CD14-positive monocyte (primary cell): Measurements from ENCODE around the gene MYL12B. TPM values are rescaled to one million over a fixed set of nuclear protein-coding genes. Genes with fewer than 3 reads are reported as not detected.

Experiments used
- DNase-seq, 3 donors: peaks; one replicate each; pipeline ENCODE4 v3.0.0-alpha.2; 2011 to 2022
- H2AFZ ChIP-seq: 2 replicates; pipeline ENCODE4 v1.6.0; 2012; ENCODE audit warnings: mild to moderate bottlenecking, low read depth, low read length, inconsistent platforms; ENCODE audit not compliant: insufficient read depth, poor library complexity, severe bottlenecking
- H3K27ac ChIP-seq, 2 donors: 1 replicate in 1 of 2; 2 replicates in 1 of 2; pipeline ENCODE4 v1.5.1; 2012 to 2013; ENCODE audit warnings: low read length in 2 of 2, control low read depth in 1 of 2, inconsistent platforms in 1 of 2, low read depth in 1 of 2, mild to moderate bottlenecking in 1 of 2
- H3K27me3 ChIP-seq, 2 donors: one replicate each; pipeline versions ENCODE4 v1.6.0 to v1.6.1; 2011 to 2013; ENCODE audit warnings: low read length in 2 of 2; ENCODE audit not compliant: control insufficient read depth in 2 of 2, insufficient read depth in 2 of 2
- H3K36me3 ChIP-seq, 2 donors: replicated peaks in 1 of 2; 1 replicate in 1 of 2; 2 replicates in 1 of 2; pipeline versions ENCODE4 v1.5.1 to v1.6.1; 2012 to 2013; ENCODE audit warnings: low read length in 2 of 2, control low read depth in 1 of 2, inconsistent platforms in 1 of 2, mild to moderate bottlenecking in 1 of 2; ENCODE audit not compliant: insufficient read depth in 2 of 2, control insufficient read depth in 1 of 2
- H3K4me1 ChIP-seq, 2 donors: 1 replicate in 1 of 2; 2 replicates in 1 of 2; pipeline versions ENCODE4 v1.5.1 to v1.6.1; 2012 to 2013; ENCODE audit warnings: low read length in 2 of 2, control low read depth in 1 of 2, inconsistent platforms in 1 of 2, mild to moderate bottlenecking in 1 of 2, moderate library complexity in 1 of 2; ENCODE audit not compliant: insufficient read depth in 2 of 2, control insufficient read depth in 1 of 2
- H3K4me2 ChIP-seq: replicated peaks from 2 replicates; pipeline ENCODE3; 2012; ENCODE audit warnings: low read length, moderate library complexity, mild to moderate bottlenecking; ENCODE audit not compliant: poor library complexity, severe bottlenecking; ENCODE audit errors: extremely low read depth
- H3K4me3 ChIP-seq, 3 experiments: fragments of 200-600 bp in 1 of 3; sonication (generic) in 1 of 3; replicated peaks in 1 of 3; 1 replicate in 2 of 3; 2 replicates in 1 of 3; pipeline ENCODE4 v1.5.1; 2011 to 2013; ENCODE audit warnings: low read length in 3 of 3, mild to moderate bottlenecking in 3 of 3, control low read depth in 2 of 3, low read depth in 2 of 3, inconsistent platforms in 1 of 3, moderate library complexity in 1 of 3
- H3K79me2 ChIP-seq: 2 replicates; pipeline ENCODE4 v1.6.0; 2012; ENCODE audit warnings: mild to moderate bottlenecking, control low read depth, inconsistent platforms, low read length, moderate library complexity; ENCODE audit not compliant: insufficient read depth
- H3K9ac ChIP-seq: 2 replicates; pipeline ENCODE4 v1.6.0; 2017; ENCODE audit warnings: low read length, mild to moderate bottlenecking; ENCODE audit not compliant: insufficient read depth, poor library complexity, severe bottlenecking
- H3K9me3 ChIP-seq, 2 donors: replicated peaks in 1 of 2; 1 replicate in 1 of 2; 2 replicates in 1 of 2; pipeline versions ENCODE4 v1.5.1 to v1.6.1; 2012 to 2013; ENCODE audit warnings: low read length in 2 of 2, control low read depth in 1 of 2; ENCODE audit not compliant: control insufficient read depth in 1 of 2, insufficient read depth in 1 of 2
- H4K20me1 ChIP-seq: 2 replicates; pipeline ENCODE4 v1.6.0; 2012; ENCODE audit warnings: mild to moderate bottlenecking, low read length, control low read depth, moderate library complexity; ENCODE audit not compliant: insufficient read depth
- H3K27ac Mint-ChIP-seq, 7 donors: one replicate each; pipeline ENCODE4 v1.8.0; 2020; ENCODE audit warnings: mild to moderate bottlenecking in 7 of 7, mixed read lengths in 7 of 7, moderate library complexity in 6 of 7, inconsistent platforms in 2 of 7
- H3K27me3 Mint-ChIP-seq, 3 donors: one replicate each; pipeline ENCODE4 v1.8.0; 2021 to 2022; ENCODE audit warnings: low read depth in 3 of 3, mild to moderate bottlenecking in 3 of 3, mixed read lengths in 3 of 3, moderate library complexity in 3 of 3, inconsistent platforms in 1 of 3
- H3K36me3 Mint-ChIP-seq, 2 donors: one replicate each; pipeline ENCODE4 v1.8.0; 2020; ENCODE audit warnings: mixed read lengths in 2 of 2, inconsistent platforms in 1 of 2, mild to moderate bottlenecking in 1 of 2
- H3K4me1 Mint-ChIP-seq: one replicate; pipeline ENCODE4 v1.8.0; 2020; ENCODE audit warnings: mild to moderate bottlenecking, mixed read lengths
- H3K4me3 Mint-ChIP-seq, 2 donors: one replicate each; pipeline ENCODE4 v1.8.0; 2020; ENCODE audit warnings: mild to moderate bottlenecking in 2 of 2, mixed read lengths in 2 of 2, moderate library complexity in 1 of 2
- H3K9me3 Mint-ChIP-seq, 7 donors: one replicate each; pipeline ENCODE4 v1.8.0; 2020 to 2022; ENCODE audit warnings: mixed read lengths in 7 of 7, mild to moderate bottlenecking in 6 of 7, moderate library complexity in 6 of 7, inconsistent platforms in 2 of 7
- CTCF ChIP-seq: fragments of 200-600 bp; IDR thresholded peaks from one replicate; pipeline ENCODE4 v1.8.0; 2022; ENCODE audit warnings: antibody characterized with exemption, mild to moderate bottlenecking
- WGBS: methylation state at CpG from one replicate; pipeline ENCODE4 v1.1.5; 2013; ENCODE audit warnings: missing lambda C conversion rate; ENCODE audit not compliant: insufficient coverage; 5-methylcytosine and 5-hydroxymethylcytosine counted together
- intact Hi-C, 2 donors: fragments of 100-400 bp; cut with micrococcal nuclease; formaldehyde crosslinking; loops; one replicate each; pipeline versions ENCODE4 v1.15.0 to v1.15.1; 2023
- polyA minus RNA-seq: library from RNA; depleted of rRNA, polyadenylated mRNA; stranded (reverse); fragments of >200 nt; gene quantifications from 2 replicates; pipeline ENCODE4 v1.2.3, GENCODE V29; 2012
- polyA plus RNA-seq, 3 donors: library from polyadenylated mRNA; depleted of rRNA in 1 of 3; unstranded in 2 of 3; stranded (reverse) in 1 of 3; fragments of 300-500 nt in 2 of 3; fragments of >200 nt in 1 of 3; fragmentation: Illumina TruSeq in 2 of 3; gene quantifications; 1 replicate in 2 of 3; 2 replicates in 1 of 3; pipeline ENCODE4 v1.2.3, GENCODE V29; 2012 to 2021
- total RNA-seq, 12 experiments: library from RNA in 1 of 12; stranded (reverse) in 1 of 12; fragments of 120-200 nt in 1 of 12; gene quantifications; one replicate each; pipeline ENCODE4 v1.2.4 and lab custom pipeline; 2013 to 2026; ENCODE audit warnings: mixed read lengths in 6 of 12, inconsistent platforms in 1 of 12

The MYL12B gene
- total RNA-seq (2013), result 545 TPM
- 100 to 1,000 TPM; 295 to 814 (median 727) TPM for polyA plus RNA-seq
- 100 and 150 TPM in 2 replicates for polyA minus RNA-seq
- total RNA-seq (lab: John Stamatoyannopoulos, UW), result 182 to 346 (median 245) reads per million in 11 experiments

- peak within 1 kb of the TSS; percentile 64 to 84 (median 80) for H3K4me3 ChIP-seq
- intact Hi-C loops, result loop anchor here (2.0 to 10.0 kb wide), 4 partner anchors 15 to 333 kb away; partner anchors contain the start of gene MYL12A (in 1 of the 2)
- H4K20me1 ChIP-seq, result peaks cover 51% of the 10 kb centered on the region
- TF ChIP-seq CTCF, result no peak
- H3K4me2 ChIP-seq, result peak within 1 kb of the TSS; percentile 79
- H3K9me3 Mint-ChIP-seq, result peaks cover 0 to 2% (median 0%) of the 10 kb centered on the region in 7 donors
- H3K9me3 ChIP-seq, result no peaks in the 10 kb centered on the region
- H3K4me1 ChIP-seq, result peaks cover 47 to 58% of the 10 kb centered on the region in 2 donors
- H3K27ac ChIP-seq, result peak within 1 kb of the TSS; percentile 83 to 90
- H3K36me3 Mint-ChIP-seq, result peaks cover 21 to 27% of the 10 kb centered on the region in 2 donors
- no peaks in the 10 kb centered on the region for H3K27me3 Mint-ChIP-seq
- H3K36me3 ChIP-seq, result peaks cover 14 to 26% of the 10 kb centered on the region in 2 donors
- H3K4me1 Mint-ChIP-seq, result peaks cover 62% of the 10 kb centered on the region
- peak; percentile 79 to 84 (median 83) for DNase-seq
- H3K9ac ChIP-seq, result peak within 1 kb of the TSS; percentile 88
- H2AFZ ChIP-seq, result peak within 1 kb of the TSS; percentile 71
- peak within 1 kb of the TSS; percentile 96 to 99 (median 98) for H3K27ac Mint-ChIP-seq
- peak within 1 kb of the TSS; percentile 82 to 96 for H3K4me3 Mint-ChIP-seq
- no peaks in the 10 kb centered on the region for H3K27me3 ChIP-seq
- peaks cover 69% of the 10 kb centered on the region for H3K79me2 ChIP-seq
- under 1% methylated on average over 74 of the region's 84 CpGs for WGBS
These were observed at the start of gene MYL12B for GRCh38 chr18:3261373-3262233. MYL12B (plus strand) TSS chr18:3262133; CDS start chr18:3272899, 10,766 bp downstream.

GRCh38 chr18:3212657-3213056, 49.3 kb upstream of the MYL12B start:
- no peak overlapping the region for H3K4me3 Mint-ChIP-seq
- TF ChIP-seq CTCF, result no peak
- H4K20me1 ChIP-seq, result no peaks in the 10 kb centered on the region
- no peak overlapping the region for H3K4me2 ChIP-seq
- H3K9me3 ChIP-seq, result no peaks in the 10 kb centered on the region
- intact Hi-C loops, result no loop called here
- H3K4me1 Mint-ChIP-seq, result peaks cover 6% of the 10 kb centered on the region
- H3K4me3 ChIP-seq, result no peak overlapping the region
- no peak overlapping the region for H3K27ac Mint-ChIP-seq
- WGBS, result 93% methylated on average over 3 of the region's 4 CpGs
- no peak overlapping the region for H2AFZ ChIP-seq
- H3K9me3 Mint-ChIP-seq, result peaks cover 0 to 8% (median 2%) of the 10 kb centered on the region in 7 donors
- no peaks in the 10 kb centered on the region for H3K79me2 ChIP-seq
- H3K27me3 Mint-ChIP-seq, result no peaks in the 10 kb centered on the region
- no peaks in the 10 kb centered on the region for H3K27me3 ChIP-seq
- H3K9ac ChIP-seq, result no peak overlapping the region
- H3K36me3 ChIP-seq, result no peaks in the 10 kb centered on the region
- H3K27ac ChIP-seq, result no peak overlapping the region
- no peaks in the 10 kb centered on the region for H3K4me1 ChIP-seq
- no peaks in the 10 kb centered on the region for H3K36me3 Mint-ChIP-seq
- no peak for DNase-seq
